HG03064 (cell line): ENCODE measurements around the gene LMF1.
"Not testable (repeated sequence)": the region's sequence is repeated elsewhere in the genome, so short reads cannot be mapped to it uniquely, and the experiment has no call there.

Experiments
- ATAC-seq: cut with Tn5 transposase; IDR thresholded peaks from one replicate; pipeline ENCODE4 v1.9.1; 2021; ENCODE audit warnings: low read depth; ENCODE audit not compliant: unreplicated experiment

Gene LMF1

GRCh38 chr16:839643-840408 is 131.0 kb downstream of the LMF1 start:
- ATAC-seq: no peak

GRCh38 chr16:838741-839140 is 132.0 kb downstream of the LMF1 start:
- ATAC-seq: no peak

GRCh38 chr16:836822-837221 is 134.0 kb downstream of the LMF1 start:
- not testable (repeated sequence) for ATAC-seq

- ATAC-seq: no peak
Observed at GRCh38 chr16:836221-836620, 134.6 kb downstream of the LMF1 start.

DNA sequence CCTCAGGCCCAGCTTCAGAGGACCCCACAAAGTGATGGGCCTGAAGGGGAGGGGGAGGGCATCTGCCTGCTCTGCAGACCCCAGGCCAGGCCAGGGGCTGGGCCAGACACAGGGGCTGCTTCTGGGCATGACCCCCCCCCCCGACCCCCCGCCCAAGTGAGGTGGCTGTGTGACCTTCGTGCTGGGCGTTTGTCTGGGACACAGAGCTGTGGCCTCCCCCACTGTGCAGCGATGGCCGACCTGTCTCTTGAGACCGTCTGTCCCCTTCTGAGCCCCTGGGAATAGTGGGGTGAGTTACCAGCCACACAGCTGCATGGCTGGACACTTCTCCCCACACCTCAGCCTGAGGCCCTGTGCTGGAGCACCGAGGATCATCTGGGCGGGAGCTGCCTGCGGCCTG is 135.4 kb downstream of the LMF1 start:
- no peak for ATAC-seq

DNA sequence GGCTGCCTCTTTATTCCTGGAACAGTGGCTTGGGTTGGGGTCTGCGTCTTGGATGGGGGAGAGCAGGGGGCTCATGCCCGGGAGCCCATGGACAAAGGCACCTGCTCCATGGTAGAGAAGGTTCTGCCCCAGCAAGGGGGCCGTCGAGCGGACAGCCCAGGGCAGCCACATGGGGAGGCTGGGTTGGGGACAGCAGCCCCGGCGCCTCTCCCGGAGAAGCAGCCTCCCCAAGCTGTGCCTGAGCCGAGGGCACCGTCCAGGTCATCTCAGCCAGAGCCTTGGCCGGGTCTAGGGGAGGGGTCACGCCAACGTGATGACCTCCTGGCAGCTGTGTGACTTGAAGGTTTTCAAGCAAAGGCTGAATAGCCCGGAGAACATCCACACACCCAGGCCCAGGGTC is 137.4 kb downstream of the LMF1 start:
- ATAC-seq: no peak

GRCh38 chr16:832652-833336 is 138.0 kb downstream of the LMF1 start:
- no peak for ATAC-seq

- ATAC-seq: no peak
Observed at GRCh38 chr16:831571-832413, 139.0 kb downstream of the LMF1 start.

- no peak for ATAC-seq
Observed at GRCh38 chr16:830871-831570, 139.8 kb downstream of the LMF1 start.

DNA sequence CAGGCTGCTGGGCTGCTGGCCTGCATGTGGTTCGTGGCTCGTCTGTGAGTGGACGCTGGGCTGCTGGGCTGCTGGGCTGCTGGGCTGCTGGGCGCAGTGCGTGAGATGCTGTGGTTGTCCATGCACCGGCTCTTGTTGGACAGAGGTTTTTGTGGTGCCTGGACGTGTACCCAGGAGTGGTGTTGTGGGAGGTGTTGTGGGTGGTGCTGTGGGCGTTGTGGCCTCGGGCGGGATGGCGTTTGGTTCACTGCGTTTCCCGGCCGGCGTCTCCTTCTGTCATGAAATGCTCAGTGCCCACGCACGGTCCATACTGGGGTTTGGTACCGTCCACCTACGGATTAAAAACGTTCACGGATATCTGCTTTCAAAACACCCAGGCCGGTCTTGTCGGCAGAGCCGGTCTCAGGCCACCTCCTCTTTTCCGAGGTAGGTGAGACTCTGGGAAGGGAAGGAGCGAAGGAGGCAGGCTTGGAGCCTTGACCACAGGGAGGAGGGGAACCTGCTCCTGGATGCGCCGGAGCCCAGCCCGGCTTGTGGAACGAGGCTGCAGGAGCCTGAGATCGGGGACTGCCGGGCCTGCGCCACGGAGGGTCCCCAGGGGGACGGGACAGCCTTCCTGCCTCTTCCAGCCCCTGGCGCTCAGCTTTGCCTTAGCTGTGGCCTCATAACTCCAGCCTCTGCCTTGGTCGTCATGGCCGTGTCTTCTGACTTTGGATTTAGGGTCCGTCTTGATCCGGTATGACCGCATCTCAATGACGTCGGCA is 140.5 kb downstream of the LMF1 start:
- ATAC-seq: no peak

- ATAC-seq: no peak
Observed at GRCh38 chr16:828891-829290, 141.9 kb downstream of the LMF1 start.

DNA sequence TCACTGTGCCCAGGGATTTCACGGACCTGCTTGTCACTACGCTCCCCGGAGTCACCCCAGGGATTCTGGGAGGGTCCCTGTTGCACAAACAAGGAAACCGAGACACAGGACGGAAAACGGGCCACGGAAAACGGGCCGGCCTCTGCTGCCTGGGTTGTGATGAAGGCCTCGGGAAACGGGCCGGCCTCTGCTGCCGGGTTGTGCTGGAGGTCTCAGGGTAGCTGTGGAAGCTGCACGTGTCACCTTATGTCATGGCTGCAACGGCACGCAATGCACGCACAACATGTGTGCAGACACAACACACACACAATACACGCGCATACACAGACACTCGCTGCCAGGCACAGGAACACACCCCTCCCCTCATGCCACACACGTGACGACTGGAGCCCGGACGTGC is 143.3 kb downstream of the LMF1 start:
- ATAC-seq: no peak

DNA sequence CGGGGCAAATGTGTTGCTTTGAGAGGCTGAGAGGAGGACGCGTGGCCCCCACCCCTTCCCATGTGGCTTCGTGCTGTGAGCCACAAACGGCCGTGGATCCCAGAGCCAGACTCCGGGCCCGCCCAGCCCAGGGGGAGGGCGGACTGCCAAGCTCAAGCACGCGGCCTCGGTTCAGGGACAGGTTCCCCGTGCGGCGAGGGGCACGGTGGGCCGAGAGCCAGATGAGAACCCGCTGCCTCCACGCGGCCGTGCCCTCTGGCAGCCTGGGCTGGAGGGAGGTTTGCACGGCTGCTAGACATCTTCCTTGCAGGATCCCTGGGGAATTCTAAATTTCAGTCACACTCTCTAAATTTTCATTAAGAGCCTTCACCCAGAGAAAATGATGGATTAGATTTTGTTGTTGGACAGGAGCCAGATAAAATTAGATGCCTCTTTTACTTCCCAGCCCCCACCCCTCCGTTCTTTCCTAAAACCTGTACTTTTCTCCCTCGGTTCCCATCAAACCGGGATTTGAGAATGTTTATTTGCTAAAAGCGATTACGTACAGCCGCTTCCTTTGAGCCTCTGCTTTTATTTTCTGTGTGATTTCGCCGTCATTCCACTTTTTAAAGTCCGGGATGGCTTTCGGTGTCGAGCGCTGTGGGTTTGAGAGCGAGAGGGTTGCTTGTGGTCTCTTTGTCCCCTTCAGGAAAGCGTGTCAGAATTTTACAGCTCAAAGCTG is 145.3 kb downstream of the LMF1 start:
- no peak for ATAC-seq

DNA sequence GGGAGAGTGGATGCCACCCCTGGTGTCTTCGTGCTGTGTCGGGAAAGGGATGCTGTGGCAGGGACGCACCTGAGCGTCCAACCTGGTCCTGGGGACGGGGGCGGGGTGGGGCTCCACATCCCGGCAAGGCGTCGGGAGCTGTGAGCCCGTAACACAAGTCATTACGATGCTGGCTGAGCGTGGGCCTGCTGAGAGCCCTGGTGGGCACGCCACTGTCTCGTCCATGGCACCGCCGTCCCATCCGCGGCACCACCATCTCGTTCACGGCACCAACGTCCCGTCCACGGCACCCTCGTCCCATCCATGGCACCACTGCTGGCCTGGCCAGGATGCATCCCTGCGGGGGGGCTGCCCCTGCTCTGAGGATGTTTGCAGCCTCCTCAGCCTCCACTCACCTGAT is 146.2 kb downstream of the LMF1 start:
- ATAC-seq: no peak

GRCh38 chr16:824194-824593 is 146.6 kb downstream of the LMF1 start:
- ATAC-seq: no peak

DNA sequence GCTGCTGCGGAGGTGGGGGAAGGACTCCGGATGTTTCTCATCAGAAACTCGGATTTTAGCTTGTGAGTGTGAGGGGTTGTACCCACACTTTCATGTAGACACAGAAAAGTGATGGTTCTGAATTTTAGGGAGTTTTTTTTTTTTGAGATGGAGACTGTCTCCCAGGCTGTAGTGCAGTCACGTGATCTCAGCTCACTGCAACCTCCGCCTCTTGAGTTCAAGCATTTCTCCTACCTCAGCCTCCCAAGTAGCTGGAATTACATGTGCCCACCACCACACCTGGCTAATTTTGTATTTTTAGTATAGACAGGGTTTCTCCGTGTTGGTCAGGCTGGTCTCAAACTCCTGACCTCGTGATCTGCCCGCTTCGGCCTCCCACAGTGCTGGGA is 147.9 kb downstream of the LMF1 start:
- no peak for ATAC-seq

DNA sequence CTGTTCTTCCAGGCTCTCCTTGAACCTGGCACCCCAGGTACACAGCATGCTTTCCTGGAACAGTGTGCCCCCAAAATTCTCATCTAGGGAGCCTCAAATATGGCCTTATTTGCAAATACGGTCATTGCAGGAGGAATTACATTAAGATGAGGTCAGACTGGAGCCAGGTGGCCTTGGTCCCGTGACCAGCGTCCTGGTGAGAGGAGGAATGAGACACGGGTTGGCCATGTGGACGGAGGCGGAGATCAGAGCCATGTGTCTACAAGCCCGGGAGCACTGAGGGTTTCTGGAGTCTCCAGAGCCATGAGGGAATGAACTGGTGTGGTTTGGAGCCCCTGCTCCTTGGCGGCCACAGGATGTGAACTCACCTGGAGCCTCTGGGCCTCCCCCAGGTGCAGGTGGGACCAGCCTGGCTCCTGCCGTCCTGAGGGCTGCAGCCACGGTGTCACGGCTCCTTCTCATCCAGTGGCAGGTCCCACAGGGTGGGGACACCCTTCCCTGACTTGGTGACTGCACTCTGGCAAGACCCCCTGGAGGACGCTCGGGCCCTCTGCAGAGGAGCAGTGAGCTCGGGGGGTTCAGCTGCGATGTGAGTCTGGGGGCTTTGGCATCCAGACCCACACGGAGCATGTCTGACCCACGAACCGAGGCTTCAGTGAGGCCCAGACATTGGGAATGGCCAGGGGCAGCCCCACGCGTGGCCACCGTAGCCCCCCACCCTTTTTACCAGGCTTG is 148.4 kb downstream of the LMF1 start:
- ATAC-seq: no peak

GRCh38 chr16:821751-822150 is 149.0 kb downstream of the LMF1 start:
- no peak for ATAC-seq

- ATAC-seq: no peak
Observed at GRCh38 chr16:820748-821147, 150.0 kb downstream of the LMF1 start.
